NCI-H1048 (cell line): ENCODE results near the gene DNAJC3.

Experiments
- DNase-seq: peaks from one replicate; lab custom pipeline; 2025; lab: John Stamatoyannopoulos, UW

DNAJC3 gene

GRCh38 chr13:95841894-95842293 lies 165.0 kb downstream of the DNAJC3 start:
- no peak for DNase-seq

GRCh38 chr13:95842898-95843297 lies 166.0 kb downstream of the DNAJC3 start:
- no peak for DNase-seq
